ENCODE measurements around the gene AFF3. TPM values are rescaled to one million over a fixed set of nuclear protein-coding genes. Genes with fewer than 3 reads are reported as not detected.

The AFF3 gene
- total and polyA plus RNA-seq, 10 of the 15 experiments (the other 5 are each of a cell fraction or from before 2014, with no cell fraction given), result 0.26 to 5.5 (median 3.0) TPM

- Histone ChIP-seq H3K36me3 (ENCODE audit: control insufficient read depth in 2 of 2, insufficient read depth in 2 of 2, low read length in 1 of 2) (no peaks in the 10 kb centered on the region), H3K4me3 (no peak overlapping the region), H4K20me1 (ENCODE audit: control insufficient read depth, insufficient read depth) (no peaks in the 10 kb centered on the region), H3K9me3 (replicated peaks; ENCODE audit: control insufficient read depth, insufficient read depth, low read length) (no peaks in the 10 kb centered on the region), H3K27me3 (replicated peaks in 1 of 2; ENCODE audit: control insufficient read depth in 2 of 2, insufficient read depth in 2 of 2, low read length in 1 of 2) (no peaks in the 10 kb centered on the region), H3K79me2 (ENCODE audit: control insufficient read depth, insufficient read depth, low read length) (no peaks in the 10 kb centered on the region), H3K9ac (ENCODE audit: control insufficient read depth, insufficient read depth, low read length) (no peak overlapping the region), H3K4me2 (ENCODE audit: control insufficient read depth, insufficient read depth) (no peak overlapping the region), H2AFZ (ENCODE audit: control insufficient read depth, low read depth, low read length) (no peak overlapping the region), H3K27ac (ENCODE audit: control insufficient read depth, insufficient read depth) (no peak overlapping the region), H3K4me1 (ENCODE audit: control insufficient read depth, insufficient read depth, low read length) (no peaks in the 10 kb centered on the region)
- no peak for DNase-seq (ENCODE audit: low read depth, low spot score)
- BruUV-seq (replicated peaks), result no TSS peak
- intact Hi-C loops (cut with micrococcal nuclease; ENCODE audit: unreplicated experiment), result loop anchor here (10.0 kb wide), 1 partner anchor 507 kb away; no protein-coding TSS in a partner anchor
- CTCF ChIA-PET, result no interaction called here
- RAD21 ChIA-PET (ENCODE audit: unreplicated experiment), result no interaction called here
- WGBS (ENCODE audit: insufficient coverage, insufficient replicate concordance, low lambda C conversion rate, missing lambda C conversion rate), result 43% methylated on average over 1 of the region's 1 CpG
- SMC1A ChIA-PET (ENCODE audit: uncharacterized antibody, unreplicated experiment), result no interaction called here
- POLR2A ChIA-PET, result interaction anchor here (0.5 kb wide), 1 partner anchor 1230 kb away, joined by 12 read pairs; no protein-coding TSS in a partner anchor
- no peak for TF ChIP-seq CHD4 (IDR thresholded peaks at IDR 0.05)
- ATAC-seq, result no peak
- in situ Hi-C loops (cut with MboI), result no loop called here
- no peak for FAIRE-seq
Observed at GRCh38 chr2:99737537-99737936, 404.9 kb downstream of the AFF3 start.

- ChIA-PET POLR2A (no interaction called here), SMC1A (ENCODE audit: uncharacterized antibody, unreplicated experiment) (interaction anchor here (0.6 kb wide), 1 partner anchor 1123 kb away, joined by 3 read pairs; no protein-coding TSS in a partner anchor), CTCF (no interaction called here), RAD21 (ENCODE audit: unreplicated experiment) (no interaction called here)
- peak; percentile 27 for FAIRE-seq
- H3K79me2 ChIP-seq (ENCODE audit: control insufficient read depth, insufficient read depth, low read length), result no peaks in the 10 kb centered on the region
- BruUV-seq (replicated peaks), result no TSS peak
- no peak overlapping the region for H3K27ac ChIP-seq (ENCODE audit: control insufficient read depth, insufficient read depth)
- no peak overlapping the region for H2AFZ ChIP-seq (ENCODE audit: control insufficient read depth, low read depth, low read length)
- in situ Hi-C loops (cut with MboI), result no loop called here
- no peak for ATAC-seq
- H3K9me3 ChIP-seq (replicated peaks; ENCODE audit: control insufficient read depth, insufficient read depth, low read length), result no peaks in the 10 kb centered on the region
- H3K27me3 ChIP-seq (replicated peaks in 1 of 2; ENCODE audit: control insufficient read depth in 2 of 2, insufficient read depth in 2 of 2, low read length in 1 of 2), result no peaks in the 10 kb centered on the region
- no peak for DNase-seq (ENCODE audit: low read depth, low spot score)
- H4K20me1 ChIP-seq (ENCODE audit: control insufficient read depth, insufficient read depth), result no peaks in the 10 kb centered on the region
- WGBS (ENCODE audit: insufficient coverage, insufficient replicate concordance, low lambda C conversion rate, missing lambda C conversion rate), result 25% methylated on average over 1 of the region's 1 CpG
- H3K4me3 ChIP-seq, result no peak overlapping the region
- H3K9ac ChIP-seq (ENCODE audit: control insufficient read depth, insufficient read depth, low read length), result no peak overlapping the region
- no peaks in the 10 kb centered on the region for H3K36me3 ChIP-seq (ENCODE audit: control insufficient read depth in 2 of 2, insufficient read depth in 2 of 2, low read length in 1 of 2)
- no peak overlapping the region for H3K4me2 ChIP-seq (ENCODE audit: control insufficient read depth, insufficient read depth)
- no peaks in the 10 kb centered on the region for H3K4me1 ChIP-seq (ENCODE audit: control insufficient read depth, insufficient read depth, low read length)
- intact Hi-C loops (cut with micrococcal nuclease; ENCODE audit: unreplicated experiment), result loop anchor here (10.0 kb wide), 1 partner anchor 509 kb away; no protein-coding TSS in a partner anchor
- TF ChIP-seq POLR2AphosphoS5 (IDR thresholded peaks at IDR 0.05; ENCODE audit: low read length), result no peak
- TF ChIP-seq ZNF24 (IDR thresholded peaks at IDR 0.05), result no peak
- TF ChIP-seq MEF2A (IDR thresholded peaks at IDR 0.05; ENCODE audit: insufficient read depth, low read depth, low read length), result peak; percentile 53; the same call in 1 of the 2 replicates
- no peak for TF ChIP-seq RAD51 (IDR thresholded peaks at IDR 0.05)
- peak; percentile 63; the same call in 1 of the 2 replicates for TF ChIP-seq FOXM1 (IDR thresholded peaks at IDR 0.05; ENCODE audit: low read depth, low read length)
- no peak for TF ChIP-seq MYC (IDR thresholded peaks at IDR 0.05; ENCODE audit: insufficient read depth, insufficient read length, insufficient replicate concordance, low read length, severe bottlenecking)
- no peak for TF ChIP-seq ZNF592 (IDR thresholded peaks at IDR 0.05)
- no peak for TF ChIP-seq TCF12 (IDR thresholded peaks at IDR 0.05; ENCODE audit: low read depth, low read length)
- no peak for TF ChIP-seq HDAC6 (IDR thresholded peaks at IDR 0.05; ENCODE audit: unreplicated experiment)
- TF ChIP-seq JUNB (IDR thresholded peaks at IDR 0.05), result peak; percentile 82
- TF ChIP-seq PAX8 (IDR thresholded peaks at IDR 0.05), result no peak
Observed at GRCh38 chr2:99735753-99736152, 406.6 kb downstream of the AFF3 start.

Measured in GM12878 (cell line).